IMR-90 (cell line): Measurements from ENCODE around the gene IQSEC3. TPM values are rescaled to one million over a fixed set of nuclear protein-coding genes. Genes with fewer than 3 reads are reported as not detected.

Experiments
- ATAC-seq: fragments of 200-7000 bp; cut with Tn5 transposase; 2 replicates; pipeline ENCODE4 v1.9.1; 2020; ENCODE audit warnings: low read depth, mild to moderate bottlenecking, moderate library complexity
- BruUV-seq: library from RNA; stranded (reverse); fragments of 400-500 nt; replicated peaks from 2 replicates; lab custom pipeline; 2021; lab: Mats Ljungman, UMichigan
- CTCF ChIA-PET: fragments of 300-600 bp; formaldehyde crosslinking; extraction: SDS; loops from one replicate; lab custom pipeline; 2021; ENCODE audit warnings: antibody characterized with exemption; lab: Yijun Ruan, JAX
- POLR2A ChIA-PET: fragments of 300-600 bp; sonication (Branson Sonifier 250); formaldehyde crosslinking; loops from one replicate; lab custom pipeline; 2022; ENCODE audit warnings: antibody characterized with exemption; ENCODE audit not compliant: unreplicated experiment; lab: Charles Lee
- DNase-seq: peaks from one replicate; pipeline ENCODE4 v3.0.0; 2013
- H2AFZ ChIP-seq: replicated peaks from 2 replicates; pipeline ENCODE3; 2013; ENCODE audit warnings: low read length, mild to moderate bottlenecking; ENCODE audit not compliant: poor library complexity
- H2AK5ac ChIP-seq: 2 replicates; pipeline ENCODE4 v1.6.1; 2013; ENCODE audit warnings: low read depth, low read length, inconsistent platforms
- H2AK9ac ChIP-seq: replicated peaks from 2 replicates; pipeline ENCODE3; 2013; ENCODE audit warnings: mild to moderate bottlenecking, low read depth, low read length, moderate library complexity; ENCODE audit not compliant: poor library complexity
- H2BK120ac ChIP-seq: 2 replicates; pipeline ENCODE4 v1.6.1; 2013; ENCODE audit warnings: low read depth, low read length, inconsistent platforms
- H2BK15ac ChIP-seq: 3 replicates; pipeline ENCODE4 v1.6.1; 2013; ENCODE audit warnings: low read depth, low read length, inconsistent platforms
- H2BK20ac ChIP-seq: 2 replicates; pipeline ENCODE4 v1.6.1; 2013; ENCODE audit warnings: low read depth, mild to moderate bottlenecking, inconsistent platforms, low read length, moderate library complexity
- H2BK5ac ChIP-seq: 2 replicates; pipeline ENCODE4 v1.6.1; 2013; ENCODE audit warnings: mild to moderate bottlenecking, low read depth, low read length, inconsistent platforms; ENCODE audit not compliant: poor library complexity, severe bottlenecking
- H3K14ac ChIP-seq: replicated peaks from 2 replicates; pipeline ENCODE4 v1.6.1; 2013; ENCODE audit warnings: low read depth, low read length, inconsistent platforms
- H3K18ac ChIP-seq: 2 replicates; pipeline ENCODE4 v1.6.1; 2013; ENCODE audit warnings: low read depth, low read length, control low read depth
- H3K23ac ChIP-seq: 2 replicates; pipeline ENCODE4 v1.6.1; 2013; ENCODE audit warnings: low read depth, low read length, inconsistent platforms
- H3K27ac ChIP-seq: 2 replicates; pipeline ENCODE4 v1.5.1; 2013; ENCODE audit warnings: mild to moderate bottlenecking, control low read depth, low read length; ENCODE audit not compliant: insufficient read depth
- H3K27me3 ChIP-seq: 2 replicates; pipeline ENCODE4 v1.6.1; 2013; ENCODE audit warnings: low read length; ENCODE audit not compliant: control insufficient read depth, insufficient read depth
- H3K36me3 ChIP-seq: 2 replicates; pipeline ENCODE4 v1.6.1; 2013; ENCODE audit warnings: low read length, mixed read lengths; ENCODE audit not compliant: control insufficient read depth, insufficient read depth
- H3K4ac ChIP-seq: 2 replicates; pipeline ENCODE4 v1.6.1; 2013; ENCODE audit warnings: low read depth, low read length, inconsistent platforms
- H3K4me1 ChIP-seq: 2 replicates; pipeline ENCODE4 v1.6.1; 2013; ENCODE audit warnings: low read length, mixed read lengths; ENCODE audit not compliant: control insufficient read depth, insufficient read depth
- H3K4me2 ChIP-seq: 2 replicates; pipeline ENCODE4 v1.6.1; 2013; ENCODE audit warnings: low read depth, mild to moderate bottlenecking, control low read depth, low read length, moderate library complexity
- H3K4me3 ChIP-seq: 2 replicates; pipeline ENCODE4 v1.5.1; 2013; ENCODE audit warnings: low read depth, mild to moderate bottlenecking, control low read depth, low read length, moderate library complexity; ENCODE audit not compliant: insufficient read depth
- H3K56ac ChIP-seq: 2 replicates; pipeline ENCODE4 v1.6.1; 2013; ENCODE audit warnings: low read length, inconsistent platforms; ENCODE audit not compliant: insufficient read depth; ENCODE audit errors: extremely low read depth
- H3K79me1 ChIP-seq, 2 experiments: 2 replicates each; pipeline ENCODE4 v1.6.1; 2013; ENCODE audit warnings: low read length in 2 of 2, inconsistent platforms in 1 of 2, low read depth in 1 of 2
- H3K9ac ChIP-seq: 2 replicates; pipeline ENCODE4 v1.6.1; 2013; ENCODE audit warnings: low read depth, low read length, control low read depth
- H3K9me1 ChIP-seq: 2 replicates; pipeline ENCODE4 v1.6.1; 2013; ENCODE audit warnings: low read length, inconsistent platforms; ENCODE audit not compliant: insufficient read depth
- H3K9me3 ChIP-seq: 2 replicates; pipeline ENCODE4 v1.6.1; 2013; ENCODE audit warnings: low read length; ENCODE audit not compliant: control insufficient read depth, insufficient read depth
- H4K20me1 ChIP-seq: 2 replicates; pipeline ENCODE4 v1.6.1; 2013; ENCODE audit warnings: low read length, inconsistent platforms; ENCODE audit not compliant: insufficient read depth
- H4K5ac ChIP-seq: 2 replicates; pipeline ENCODE4 v1.6.1; 2013; ENCODE audit warnings: mild to moderate bottlenecking, low read depth, low read length, control low read depth
- H4K8ac ChIP-seq, 2 experiments: 2 replicates each; pipeline ENCODE4 v1.6.1; 2013; ENCODE audit warnings: low read depth in 2 of 2, low read length in 2 of 2, control low read depth in 1 of 2, inconsistent platforms in 1 of 2
- H4K91ac ChIP-seq: 2 replicates; pipeline ENCODE4 v1.6.1; 2013; ENCODE audit warnings: low read depth, low read length, inconsistent platforms; ENCODE audit not compliant: insufficient read depth
- CHD1 ChIP-seq: IDR thresholded peaks from 2 replicates; pipeline ENCODE4 v1.6.1; 2012; ENCODE audit warnings: low read depth, low read length, improper control_type of control experiment
- MAFK ChIP-seq: IDR thresholded peaks from 2 replicates; pipeline ENCODE4 v1.6.1; 2012; ENCODE audit warnings: low read depth, low read length, improper control_type of control experiment
- MAZ ChIP-seq: IDR thresholded peaks from 2 replicates; pipeline ENCODE4 v1.6.1; 2012; ENCODE audit warnings: low read depth, mild to moderate bottlenecking, low read length, improper control_type of control experiment, moderate library complexity, borderline replicate concordance
- NFE2L2 ChIP-seq: fragments of 150-350 bp; IDR thresholded peaks from 2 replicates; pipeline ENCODE4 v1.6.1; 2016; ENCODE audit warnings: low read depth, mild to moderate bottlenecking, low read length
- RCOR1 ChIP-seq: IDR thresholded peaks from 2 replicates; pipeline ENCODE4 v1.6.1; 2012; ENCODE audit warnings: mild to moderate bottlenecking, low read length, improper control_type of control experiment; ENCODE audit not compliant: insufficient replicate concordance
- SMC3 ChIP-seq: fragments of 150-350 bp; IDR thresholded peaks from 2 replicates; pipeline ENCODE4 v1.6.1; 2016; ENCODE audit warnings: low read depth, mild to moderate bottlenecking, antibody characterized with exemption, low read length, moderate library complexity
- WGBS, 2 experiments: methylation state at CpG; one replicate each; pipeline versions ENCODE4 v1.1.5 to v1.1.7; 2013; ENCODE audit warnings: missing lambda C conversion rate in 2 of 2; ENCODE audit not compliant: insufficient read length in 1 of 2; ENCODE audit errors: extremely low coverage in 2 of 2; 5-methylcytosine and 5-hydroxymethylcytosine counted together
- dilution Hi-C: fragments of 300-500 bp; cut with HindIII; formaldehyde crosslinking; loops from one replicate; pipeline ENCODE4 v1.14.3; 2018; ENCODE audit warnings: low sequenced_read_pairs; ENCODE audit not compliant: unreplicated experiment
- in situ Hi-C: fragments of 300-500 bp; cut with MboI; formaldehyde crosslinking; loops from 3 replicates; pipeline ENCODE4 v1.14.3; 2019; ENCODE audit warnings: low sequenced_read_pairs, inconsistent platforms, mixed read lengths
- intact Hi-C: fragments of 100-400 bp; cut with micrococcal nuclease; formaldehyde crosslinking; loops from 2 replicates; pipeline ENCODE4 v1.10.0; 2022
- polyA plus RNA-seq, 3 experiments: library from polyadenylated mRNA; depleted of rRNA; stranded (reverse); fragments of >200 nt; gene quantifications; 2 replicates each; pipeline ENCODE4 v1.2.3, GENCODE V29; 2012; ENCODE audit warnings: low replicate concordance in 1 of 3
- total RNA-seq: library from RNA; depleted of rRNA; stranded (reverse); fragments of >200 nt; gene quantifications from 2 replicates; pipeline ENCODE4 v1.2.3, GENCODE V29; 2012

Gene IQSEC3
- total and polyA plus RNA-seq, 2 of the 4 experiments (the other 2 are of a cell fraction): 0.10 TPM; not detected in 1

GRCh38 chr12:102879-103168, 36.3 kb downstream of the IQSEC3 start:
- POLR2A ChIA-PET: no interaction called here
- H4K5ac ChIP-seq: no peak overlapping the region
- H4K91ac ChIP-seq: no peak overlapping the region
- H2BK5ac ChIP-seq: no peak overlapping the region
- H2AK5ac ChIP-seq: no peak overlapping the region
- H3K14ac ChIP-seq: no peak overlapping the region
- no peaks in the 10 kb centered on the region for H3K36me3 ChIP-seq
- H3K4me1 ChIP-seq: peaks cover 8% of the 10 kb centered on the region
- no peak overlapping the region for H3K9ac ChIP-seq
- CTCF ChIA-PET: no interaction called here
- no peaks in the 10 kb centered on the region for H3K9me1 ChIP-seq
- no peak overlapping the region for H3K4me3 ChIP-seq
- H2BK20ac ChIP-seq: no peak overlapping the region
- H3K23ac ChIP-seq: no peak overlapping the region
- H4K8ac ChIP-seq: no peak overlapping the region
- intact Hi-C loops (no loop called here), in situ Hi-C loops (no loop called here), dilution Hi-C loops (no loop called here)
- TF ChIP-seq MAFK: no peak
- no peak for TF ChIP-seq RCOR1
- TF ChIP-seq SMC3: no peak
- no peak for TF ChIP-seq CHD1
- TF ChIP-seq NFE2L2: no peak
- TF ChIP-seq MAZ: no peak
- no peak for ATAC-seq
- no peaks in the 10 kb centered on the region for H3K79me1 ChIP-seq
- no peaks in the 10 kb centered on the region for H4K20me1 ChIP-seq
- WGBS, 2 experiments: 76% methylated on average over 3 of the region's 7 CpGs; no CpG with 5 or more reads in 1 of the 2 experiments
- no peak overlapping the region for H2AK9ac ChIP-seq
- H3K56ac ChIP-seq: no peak overlapping the region
- no peak overlapping the region for H2BK15ac ChIP-seq
- no peak overlapping the region for H3K18ac ChIP-seq
- no peak overlapping the region for H2AFZ ChIP-seq
- H3K27ac ChIP-seq: no peak overlapping the region
- H3K27me3 ChIP-seq: peaks cover 22% of the 10 kb centered on the region
- no peak overlapping the region for H2BK120ac ChIP-seq
- H3K9me3 ChIP-seq: no peaks in the 10 kb centered on the region
- no peak overlapping the region for H3K4me2 ChIP-seq
- no peak for DNase-seq
- no TSS peak for BruUV-seq
- no peak overlapping the region for H3K4ac ChIP-seq
